ENCODE data around the gene FOXO4.

The FOXO4 gene

DNA sequence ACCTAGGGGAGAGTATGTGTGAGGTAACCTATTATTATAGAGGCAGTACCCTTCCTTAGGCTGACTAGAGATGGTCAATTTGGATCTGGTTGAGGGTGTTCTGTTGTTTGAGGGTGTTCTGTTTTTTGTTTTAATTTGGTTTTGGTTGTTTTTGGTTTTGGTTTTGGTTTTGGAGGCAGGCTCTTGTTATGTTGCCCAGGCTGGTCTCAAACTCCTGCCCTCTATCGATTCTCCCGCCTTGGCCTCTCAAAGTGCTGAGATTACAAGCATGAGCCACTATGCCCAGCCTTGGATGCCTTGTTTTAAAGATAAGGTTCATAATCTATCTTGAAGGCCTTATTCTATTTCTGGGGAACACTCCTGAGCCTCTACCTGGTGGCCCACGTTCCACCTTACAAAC, 10.0 kb downstream of the FOXO4 start:
- TF ChIP-seq, protein P1, sequence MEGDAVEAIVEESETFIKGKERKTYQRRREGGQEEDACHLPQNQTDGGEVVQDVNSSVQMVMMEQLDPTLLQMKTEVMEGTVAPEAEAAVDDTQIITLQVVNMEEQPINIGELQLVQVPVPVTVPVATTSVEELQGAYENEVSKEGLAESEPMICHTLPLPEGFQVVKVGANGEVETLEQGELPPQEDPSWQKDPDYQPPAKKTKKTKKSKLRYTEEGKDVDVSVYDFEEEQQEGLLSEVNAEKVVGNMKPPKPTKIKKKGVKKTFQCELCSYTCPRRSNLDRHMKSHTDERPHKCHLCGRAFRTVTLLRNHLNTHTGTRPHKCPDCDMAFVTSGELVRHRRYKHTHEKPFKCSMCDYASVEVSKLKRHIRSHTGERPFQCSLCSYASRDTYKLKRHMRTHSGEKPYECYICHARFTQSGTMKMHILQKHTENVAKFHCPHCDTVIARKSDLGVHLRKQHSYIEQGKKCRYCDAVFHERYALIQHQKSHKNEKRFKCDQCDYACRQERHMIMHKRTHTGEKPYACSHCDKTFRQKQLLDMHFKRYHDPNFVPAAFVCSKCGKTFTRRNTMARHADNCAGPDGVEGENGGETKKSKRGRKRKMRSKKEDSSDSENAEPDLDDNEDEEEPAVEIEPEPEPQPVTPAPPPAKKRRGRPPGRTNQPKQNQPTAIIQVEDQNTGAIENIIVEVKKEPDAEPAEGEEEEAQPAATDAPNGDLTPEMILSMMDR (IDR thresholded peaks at IDR 0.05; ENCODE audit: extremely low read depth, insufficient read depth, missing control alignments): no peak
- no peak for DNase-seq (ENCODE audit: low spot score)
- in situ Hi-C loops (cut with MboI; ENCODE audit: low pct_unique_long_range_greater_than_20kb, low sequenced_read_pairs, unreplicated experiment): no loop called here

DNA sequence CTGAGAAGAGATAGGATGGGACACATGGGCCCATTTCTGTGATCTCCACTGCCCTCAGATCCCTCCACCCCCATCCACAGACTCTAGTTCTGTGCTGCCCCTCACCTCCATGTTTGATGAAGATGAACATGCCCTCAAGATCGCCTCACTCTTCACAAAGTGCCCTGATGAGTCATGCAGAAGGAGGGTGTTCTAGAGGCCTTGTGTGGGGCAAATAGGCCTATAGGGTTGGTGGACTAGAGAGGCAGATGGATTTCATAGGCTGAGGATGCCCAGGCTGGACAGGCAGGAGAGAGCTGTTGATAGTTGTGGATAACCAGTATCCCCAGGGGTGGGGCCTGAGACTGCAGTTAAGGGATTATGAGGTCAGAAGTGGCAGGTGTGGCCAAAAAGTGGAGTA, 10.8 kb downstream of the FOXO4 start, which contains the start of gene CXorf65:
TSS of gene CXorf65 (minus strand) at position 314 of the 400 bp plus-strand sequence. CDS start at position 130, 184 bp downstream.
- DNase-seq (ENCODE audit: low spot score): no peak
- TF ChIP-seq, protein P1 (IDR thresholded peaks at IDR 0.05; ENCODE audit: extremely low read depth, insufficient read depth, missing control alignments): no peak
- in situ Hi-C loops (cut with MboI; ENCODE audit: low pct_unique_long_range_greater_than_20kb, low sequenced_read_pairs, unreplicated experiment): no loop called here

DNA sequence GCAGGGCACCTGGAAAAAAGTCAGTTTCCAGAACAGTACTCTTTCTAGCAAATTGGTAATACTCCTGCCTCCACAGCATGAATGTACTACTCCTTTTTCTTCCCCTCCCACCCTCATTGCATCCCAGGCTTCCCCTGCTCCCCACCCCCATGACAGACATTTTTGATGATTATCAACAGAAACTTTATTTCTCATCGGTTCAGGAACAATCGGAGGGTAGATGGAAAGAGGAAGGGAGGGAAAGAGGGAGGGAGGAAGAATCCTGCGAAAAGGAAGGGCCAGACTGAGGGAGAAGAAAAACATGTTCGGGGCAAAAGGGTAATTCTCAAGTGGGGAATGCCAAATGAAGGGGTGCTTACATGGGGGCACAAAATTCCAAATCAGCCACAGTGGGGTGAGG, 11.6 kb downstream of the FOXO4 start:
- in situ Hi-C loops (cut with MboI; ENCODE audit: low pct_unique_long_range_greater_than_20kb, low sequenced_read_pairs, unreplicated experiment): no loop called here
- DNase-seq (ENCODE audit: low spot score): no peak
- TF ChIP-seq, protein P1 (IDR thresholded peaks at IDR 0.05; ENCODE audit: extremely low read depth, insufficient read depth, missing control alignments): no peak

DNA sequence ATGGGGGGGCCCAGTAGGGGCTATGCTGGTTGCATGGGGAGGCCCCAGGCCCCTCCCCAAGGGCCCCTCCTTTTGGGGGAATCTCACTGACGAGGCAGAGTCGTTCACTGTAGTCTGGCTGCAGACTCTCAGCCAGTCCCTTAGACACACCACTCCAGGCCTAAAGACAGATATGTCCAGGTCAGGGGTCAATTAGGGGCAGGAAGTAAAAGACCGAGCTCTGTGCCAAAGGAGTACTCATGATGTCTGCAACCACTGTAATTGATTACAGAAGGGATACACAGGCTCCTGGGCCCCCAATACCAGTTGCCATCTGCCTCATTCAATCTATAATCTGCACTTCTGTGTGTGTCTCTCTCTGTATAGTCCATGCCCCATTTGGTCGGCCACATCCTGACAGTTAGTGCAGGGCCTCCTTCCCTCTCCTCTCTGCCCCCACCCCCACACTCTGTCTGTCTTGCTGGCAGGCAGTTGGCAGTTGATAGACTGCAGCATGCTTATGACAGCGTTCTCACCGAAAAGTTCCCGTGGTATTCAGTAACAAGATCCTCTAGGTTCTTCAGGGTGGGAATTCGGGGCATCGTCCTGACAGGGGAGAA, 12.2 kb downstream of the FOXO4 start:
- DNase-seq (ENCODE audit: low spot score): no peak
- in situ Hi-C loops (cut with MboI; ENCODE audit: low pct_unique_long_range_greater_than_20kb, low sequenced_read_pairs, unreplicated experiment): no loop called here
- TF ChIP-seq, protein P1 (IDR thresholded peaks at IDR 0.05; ENCODE audit: extremely low read depth, insufficient read depth, missing control alignments): no peak

DNA sequence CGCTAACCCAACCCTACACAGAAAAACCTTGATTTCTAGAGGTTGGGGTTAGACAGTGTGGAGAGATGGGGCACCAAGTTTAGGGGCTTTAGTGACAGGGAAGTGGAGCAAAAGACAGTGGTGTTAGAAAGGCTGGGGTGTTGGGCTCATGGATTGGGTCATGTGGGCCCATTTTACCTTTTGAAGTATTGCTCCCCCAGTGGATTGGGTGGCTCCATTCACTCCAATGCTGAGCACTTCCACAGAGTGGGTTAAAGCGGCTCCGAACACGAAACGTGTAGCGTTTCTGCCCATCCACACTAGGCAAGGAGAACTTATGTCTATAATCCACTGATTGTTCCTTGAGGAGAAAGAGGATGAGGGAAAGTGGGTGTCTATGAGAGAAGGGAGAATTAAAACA, 13.4 kb downstream of the FOXO4 start:
- DNase-seq (ENCODE audit: low spot score): no peak
- in situ Hi-C loops (cut with MboI; ENCODE audit: low pct_unique_long_range_greater_than_20kb, low sequenced_read_pairs, unreplicated experiment): no loop called here
- TF ChIP-seq, protein P1 (IDR thresholded peaks at IDR 0.05; ENCODE audit: extremely low read depth, insufficient read depth, missing control alignments): no peak

DNA sequence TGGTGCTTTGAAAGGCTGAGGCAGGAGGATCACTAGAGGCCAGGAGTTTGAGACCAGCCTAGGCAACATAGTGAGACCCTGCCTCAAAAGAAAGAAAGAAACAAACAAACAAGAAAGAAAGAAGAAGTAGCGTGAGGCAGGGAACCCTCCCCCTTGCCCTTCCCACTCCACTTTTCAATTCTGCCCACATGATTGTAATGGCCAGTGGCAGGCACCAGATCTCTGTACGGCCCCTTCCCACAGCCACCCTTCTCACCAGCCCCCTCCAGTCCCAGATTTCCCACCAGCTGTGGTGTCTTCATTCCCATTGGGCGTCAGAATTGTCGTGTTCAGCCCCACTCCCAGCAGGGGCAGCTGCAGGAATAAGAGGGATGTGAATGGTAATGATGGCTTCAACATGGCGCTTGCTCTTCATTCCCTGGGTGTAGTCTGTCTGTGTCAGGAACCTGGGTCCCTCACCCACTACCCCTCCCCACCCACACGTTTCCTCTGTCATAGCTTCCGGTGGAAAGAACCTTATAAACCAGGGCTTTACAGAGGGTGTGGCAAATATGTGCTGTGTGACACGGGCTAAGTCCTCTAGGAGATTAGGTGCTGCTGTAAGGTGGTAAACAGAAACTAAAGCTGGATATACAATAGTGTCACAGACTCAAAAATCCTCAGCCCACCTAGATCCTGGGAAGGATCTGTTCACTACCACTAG, 15.6 kb downstream of the FOXO4 start, which contains the start of gene IL2RG:
TSS of gene IL2RG (minus strand) at position 437 of the 703 bp plus-strand sequence. CDS start at position 399, 38 bp downstream.
- DNase-seq (ENCODE audit: low spot score): peak; percentile 74
- TF ChIP-seq, protein P1 (IDR thresholded peaks at IDR 0.05; ENCODE audit: extremely low read depth, insufficient read depth, missing control alignments): no peak
- in situ Hi-C loops (cut with MboI; ENCODE audit: low pct_unique_long_range_greater_than_20kb, low sequenced_read_pairs, unreplicated experiment): no loop called here

All from GM13977 (cell line).